BLaER1 treated with 17β-estradiol and CSF1 and Interleukin-3, amounts not matched to agents 10 nM and 100 nM (cell line): Measurements from ENCODE around the gene HRH4.
A peak's percentile ranks its signal among the peaks of the same experiment; 100 is the strongest.

Experiments used
- H3K27ac ChIP-seq, 11 experiments: shearing (Covaris generic); formaldehyde crosslinking; 2 replicates each; pipeline ENCODE4 v1.8.1; 2022
- H3K27me3 ChIP-seq, 11 experiments: shearing (Covaris generic); formaldehyde crosslinking; 2 replicates each; pipeline ENCODE4 v1.8.1; 2022
- H3K36me3 ChIP-seq, 11 experiments: shearing (Covaris generic); formaldehyde crosslinking; 2 replicates each; pipeline ENCODE4 v1.8.1; 2022
- H3K4me1 ChIP-seq, 10 experiments: shearing (Covaris generic); formaldehyde crosslinking; 2 replicates each; pipeline ENCODE4 v1.8.1; 2022
- H3K4me2 ChIP-seq, 11 experiments: shearing (Covaris generic); formaldehyde crosslinking; 2 replicates each; pipeline ENCODE4 v1.8.1; 2022
- H3K4me3 ChIP-seq, 10 experiments: shearing (Covaris generic); formaldehyde crosslinking; 2 replicates each; pipeline ENCODE4 v1.8.1; 2022
- H3K9ac ChIP-seq, 11 experiments: shearing (Covaris generic); formaldehyde crosslinking; 2 replicates each; pipeline ENCODE4 v1.8.1; 2022
- H3K9me3 ChIP-seq, 11 experiments: shearing (Covaris generic); formaldehyde crosslinking; replicated peaks in 1 of 11; 2 replicates each; pipeline ENCODE4 v1.8.1; 2022
- H4K20me1 ChIP-seq, 11 experiments: shearing (Covaris generic); formaldehyde crosslinking; 2 replicates each; pipeline ENCODE4 v1.8.1; 2022
- Cebpa-rat ChIP-seq, 11 experiments: shearing (Covaris generic); IDR thresholded peaks; 2 replicates each; pipeline ENCODE4 v1.8.1; 2022

HRH4 gene

DNA sequence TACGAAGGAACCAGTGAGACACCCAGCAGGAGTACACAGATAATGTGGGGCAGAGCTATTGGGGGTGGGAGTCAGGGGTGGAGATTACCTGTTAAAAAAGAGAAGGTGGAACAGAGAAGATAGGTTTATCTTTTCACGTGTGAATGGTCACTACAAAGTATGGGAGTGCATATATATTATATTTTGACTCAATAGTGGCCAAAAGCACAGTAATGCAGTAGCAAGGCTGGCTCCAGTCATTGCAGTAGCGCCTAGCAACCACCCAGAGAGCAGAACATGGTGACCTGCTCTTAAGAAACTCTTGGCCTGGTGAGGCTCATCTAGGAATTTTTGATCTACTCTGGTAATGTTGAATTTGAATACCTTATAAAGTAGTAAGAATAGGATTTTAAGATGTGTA lies 33.0 kb upstream of the HRH4 start:
- H3K36me3 ChIP-seq = peaks cover 0 to 10% (median 0%) of the 10 kb centered on the region in 11 experiments; a peak in 6 of 22 replicates
- H3K4me1 ChIP-seq = no peaks in the 10 kb centered on the region
- peaks cover 14 to 24% (median 21%) of the 10 kb centered on the region in 11 experiments for H3K9me3 ChIP-seq
- H3K27ac ChIP-seq = no peak overlapping the region
- peaks cover 26 to 42% (median 34%) of the 10 kb centered on the region in 11 experiments for H3K27me3 ChIP-seq
- H3K9ac ChIP-seq = no peak overlapping the region
- no peaks in the 10 kb centered on the region for H4K20me1 ChIP-seq
- H3K4me2 ChIP-seq = no peak overlapping the region
- H3K4me3 ChIP-seq = no peak overlapping the region
- TF ChIP-seq Cebpa-rat (IDR thresholded peaks at IDR 0.05) = no peak

DNA sequence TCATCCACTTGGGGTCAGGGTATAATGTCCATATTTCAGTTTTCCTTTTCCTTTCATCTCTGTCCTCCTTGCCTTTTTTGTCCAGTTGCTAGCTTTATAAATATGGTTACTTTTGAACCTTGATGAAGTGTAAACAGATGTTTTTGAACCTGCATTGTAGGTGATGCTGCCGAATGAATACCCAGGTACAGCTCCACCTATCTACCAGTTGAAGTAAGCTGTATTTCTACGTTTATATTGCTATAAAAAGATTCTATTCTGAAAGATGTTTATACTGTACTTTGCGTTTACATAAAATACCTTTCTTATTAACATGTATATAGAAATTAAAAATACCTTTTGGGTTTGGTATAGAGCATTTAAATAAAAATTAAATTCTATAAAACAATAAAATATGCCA lies 31.7 kb upstream of the HRH4 start:
- H4K20me1 ChIP-seq = no peaks in the 10 kb centered on the region
- H3K4me2 ChIP-seq = no peak overlapping the region
- peaks cover 14 to 24% (median 21%) of the 10 kb centered on the region in 11 experiments for H3K9me3 ChIP-seq
- H3K4me1 ChIP-seq = no peaks in the 10 kb centered on the region
- H3K27ac ChIP-seq = no peak overlapping the region
- no peak overlapping the region for H3K9ac ChIP-seq
- H3K36me3 ChIP-seq = peaks cover 0 to 10% (median 0%) of the 10 kb centered on the region in 11 experiments; a peak in 6 of 22 replicates
- H3K27me3 ChIP-seq = peaks cover 26 to 42% (median 34%) of the 10 kb centered on the region in 11 experiments
- no peak overlapping the region for H3K4me3 ChIP-seq
- no peak for TF ChIP-seq Cebpa-rat (IDR thresholded peaks at IDR 0.05)

DNA sequence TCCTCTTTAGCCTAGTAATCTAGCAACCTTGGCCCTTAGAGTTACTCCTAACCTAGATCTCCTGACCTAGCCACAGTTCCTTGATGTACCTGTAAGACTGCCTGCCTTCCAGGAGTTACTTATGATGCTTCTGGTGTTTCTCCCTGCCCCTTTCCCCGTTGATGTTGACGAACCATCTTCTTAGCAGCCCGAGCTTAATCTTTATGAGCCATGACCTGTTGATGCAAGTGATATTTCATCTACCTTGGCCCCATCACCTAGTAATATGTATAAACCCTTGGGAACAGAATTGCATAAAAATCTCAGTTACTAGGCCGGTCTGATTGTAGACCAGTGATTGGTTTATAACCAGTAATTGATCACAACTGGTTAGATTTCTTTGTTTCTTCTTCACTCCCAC lies 31.2 kb upstream of the HRH4 start:
- no peak for TF ChIP-seq Cebpa-rat (IDR thresholded peaks at IDR 0.05)
- Histone ChIP-seq H3K4me2 (no peak overlapping the region), H4K20me1 (no peaks in the 10 kb centered on the region), H3K27ac (no peak overlapping the region), H3K27me3 (peaks cover 26 to 42% (median 34%) of the 10 kb centered on the region in 11 experiments), H3K9ac (no peak overlapping the region), H3K36me3 (peaks cover 0 to 10% (median 0%) of the 10 kb centered on the region in 11 experiments; a peak in 6 of 22 replicates), H3K9me3 (peaks cover 14 to 24% (median 21%) of the 10 kb centered on the region in 11 experiments), H3K4me1 (no peaks in the 10 kb centered on the region), H3K4me3 (no peak overlapping the region)

DNA sequence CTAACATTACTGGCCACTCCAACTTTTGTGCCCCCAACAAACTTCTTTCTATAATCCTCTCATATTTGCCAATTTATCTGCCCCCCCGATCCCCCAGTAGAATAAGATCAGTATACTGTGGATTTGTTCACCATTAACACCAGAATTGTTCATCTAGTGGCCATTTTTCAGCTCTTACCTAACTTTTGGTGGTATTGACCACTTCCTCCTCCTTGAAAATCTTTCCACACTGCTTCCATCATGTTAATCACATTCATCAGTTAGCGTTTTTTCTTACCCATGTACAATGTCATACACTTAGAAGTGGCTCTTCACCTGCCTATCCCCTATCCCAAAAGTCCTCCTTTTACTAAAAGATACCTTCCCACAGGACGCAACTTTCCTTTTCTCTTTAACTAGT lies 27.8 kb upstream of the HRH4 start:
- H3K4me1 ChIP-seq = no peaks in the 10 kb centered on the region
- no peaks in the 10 kb centered on the region for H4K20me1 ChIP-seq
- H3K4me2 ChIP-seq = no peak overlapping the region
- peaks cover 2 to 11% (median 7%) of the 10 kb centered on the region in 11 experiments; a peak in 21 of 22 replicates for H3K27me3 ChIP-seq
- H3K36me3 ChIP-seq = no peaks in the 10 kb centered on the region
- H3K9ac ChIP-seq = no peak overlapping the region
- no peak overlapping the region for H3K4me3 ChIP-seq
- peaks cover 0 to 3% (median under 1%) of the 10 kb centered on the region in 11 experiments; a peak in 6 of 22 replicates for H3K9me3 ChIP-seq
- TF ChIP-seq Cebpa-rat (IDR thresholded peaks at IDR 0.05) = no peak
- H3K27ac ChIP-seq = no peak overlapping the region

DNA sequence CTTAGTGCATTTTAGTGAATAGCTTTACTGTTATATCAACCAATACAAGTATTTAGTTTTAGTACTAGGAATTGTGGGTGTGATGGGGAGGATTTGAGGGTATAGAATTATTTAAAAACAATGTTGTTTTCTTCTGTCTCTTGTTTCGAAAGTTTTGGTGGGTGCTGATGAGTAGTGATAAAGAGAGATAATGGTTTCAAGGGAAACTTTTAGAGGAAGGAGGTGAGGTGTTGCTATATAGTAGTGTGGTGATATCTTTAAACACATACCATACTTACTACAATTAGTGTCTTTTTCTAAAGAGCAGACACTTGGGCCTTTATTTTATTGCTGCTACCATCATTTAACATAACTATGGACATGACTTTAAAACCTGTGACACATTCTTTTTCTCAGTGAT lies 23.5 kb upstream of the HRH4 start:
- Histone ChIP-seq H3K9ac (no peak overlapping the region), H3K36me3 (no peaks in the 10 kb centered on the region), H3K27ac (no peak overlapping the region), H3K9me3 (no peaks in the 10 kb centered on the region), H3K4me2 (no peak overlapping the region), H3K4me1 (no peaks in the 10 kb centered on the region), H3K27me3 (no peaks in the 10 kb centered on the region), H3K4me3 (no peak overlapping the region), H4K20me1 (no peaks in the 10 kb centered on the region)
- TF ChIP-seq Cebpa-rat (IDR thresholded peaks at IDR 0.05) = no peak

DNA sequence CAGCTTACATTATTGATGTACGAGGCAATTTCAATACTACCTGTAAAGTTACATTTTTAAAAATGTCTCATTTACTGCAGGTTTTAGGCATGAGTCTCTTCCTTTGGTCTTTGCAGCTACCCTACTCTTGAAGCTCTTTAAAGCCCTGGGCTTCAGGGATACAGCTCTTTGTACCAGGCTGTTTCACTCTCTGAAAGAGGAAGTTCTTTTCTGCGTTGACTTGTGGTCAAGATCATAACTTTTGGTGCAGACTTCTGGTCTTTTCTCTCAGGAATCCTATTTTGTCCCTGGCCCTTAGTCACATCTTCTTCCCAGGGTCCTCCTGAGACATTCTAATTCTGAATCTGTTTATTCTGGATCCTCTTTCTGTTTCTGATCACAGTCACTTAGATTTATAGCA lies 16.6 kb upstream of the HRH4 start:
- no peak overlapping the region for H3K4me3 ChIP-seq
- no peaks in the 10 kb centered on the region for H3K36me3 ChIP-seq
- no peak for TF ChIP-seq Cebpa-rat (IDR thresholded peaks at IDR 0.05)
- no peak overlapping the region for H3K27ac ChIP-seq
- peaks cover 0 to 15% (median 10%) of the 10 kb centered on the region in 10 experiments; a peak in 10 of 20 replicates for H3K4me1 ChIP-seq
- peak overlapping the region in 2 of 11 experiments; percentile 2 to 13; a peak in 3 of 22 replicates for H3K4me2 ChIP-seq
- no peak overlapping the region for H3K9ac ChIP-seq
- no peaks in the 10 kb centered on the region for H3K9me3 ChIP-seq
- no peaks in the 10 kb centered on the region for H3K27me3 ChIP-seq
- H4K20me1 ChIP-seq = no peaks in the 10 kb centered on the region

GRCh38 chr18:24446453-24446852 lies 14.0 kb upstream of the HRH4 start:
- no peaks in the 10 kb centered on the region for H4K20me1 ChIP-seq
- no peaks in the 10 kb centered on the region for H3K36me3 ChIP-seq
- H3K4me1 ChIP-seq = peaks cover 0 to 15% (median 10%) of the 10 kb centered on the region in 10 experiments; a peak in 10 of 20 replicates
- no peak for TF ChIP-seq Cebpa-rat (IDR thresholded peaks at IDR 0.05)
- H3K9me3 ChIP-seq = no peaks in the 10 kb centered on the region
- no peak overlapping the region for H3K9ac ChIP-seq
- no peak overlapping the region for H3K27ac ChIP-seq
- no peak overlapping the region for H3K4me3 ChIP-seq
- no peaks in the 10 kb centered on the region for H3K27me3 ChIP-seq
- no peak overlapping the region for H3K4me2 ChIP-seq

DNA sequence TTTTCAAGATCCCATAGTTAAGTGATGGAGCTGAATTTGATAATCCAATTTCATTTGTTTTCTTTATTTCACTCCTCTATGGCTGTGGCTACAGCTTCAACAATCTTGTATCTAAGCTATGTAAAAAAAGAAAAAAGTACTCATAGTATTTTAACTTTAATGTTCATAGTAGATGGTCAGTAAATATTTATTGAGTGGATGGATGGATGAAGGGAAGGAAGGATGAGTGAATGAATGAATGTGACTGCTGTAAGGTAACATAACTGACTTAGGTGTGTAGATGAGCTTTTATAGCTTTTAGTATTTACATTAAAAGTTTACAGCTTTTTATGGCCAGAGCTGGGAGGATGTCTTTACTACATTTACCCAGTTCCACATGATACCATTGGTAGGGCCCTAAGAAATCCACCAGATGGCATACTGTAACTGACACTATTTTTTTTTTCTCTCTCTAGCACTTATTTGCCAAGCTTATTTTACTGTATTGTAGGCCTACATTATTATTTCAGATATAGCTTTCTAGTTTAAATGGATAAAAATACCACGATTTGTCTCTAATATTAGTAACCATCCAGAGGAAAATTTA lies 13.4 kb upstream of the HRH4 start:
- no peak for TF ChIP-seq Cebpa-rat (IDR thresholded peaks at IDR 0.05)
- Histone ChIP-seq H3K4me2 (no peak overlapping the region), H3K9me3 (no peaks in the 10 kb centered on the region), H4K20me1 (no peaks in the 10 kb centered on the region), H3K4me3 (no peak overlapping the region), H3K27me3 (no peaks in the 10 kb centered on the region), H3K27ac (no peak overlapping the region), H3K4me1 (peaks cover 0 to 15% (median 10%) of the 10 kb centered on the region in 10 experiments; a peak in 10 of 20 replicates), H3K36me3 (no peaks in the 10 kb centered on the region), H3K9ac (no peak overlapping the region)

DNA sequence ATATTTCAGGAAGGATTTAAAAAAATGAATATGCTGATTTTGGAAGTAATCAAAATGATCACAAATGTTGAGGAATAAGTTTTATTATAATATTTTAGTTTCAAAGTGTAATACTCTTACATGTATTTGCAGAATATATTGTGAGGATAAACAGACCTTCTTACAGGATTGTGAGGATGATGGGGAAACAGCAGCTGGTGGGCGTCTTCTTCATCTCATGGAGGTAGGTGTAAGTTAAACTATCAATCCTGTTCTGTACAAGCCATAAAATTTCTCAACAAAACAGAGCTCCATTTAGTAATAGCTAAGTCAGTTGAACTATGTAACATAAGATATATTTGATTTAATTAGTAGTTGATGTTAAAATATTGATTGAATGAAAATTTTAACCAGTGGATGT lies 12.5 kb upstream of the HRH4 start:
- no peak overlapping the region for H3K4me2 ChIP-seq
- no peaks in the 10 kb centered on the region for H3K36me3 ChIP-seq
- H3K27ac ChIP-seq = no peak overlapping the region
- peaks cover 0 to 15% (median 10%) of the 10 kb centered on the region in 10 experiments; a peak in 10 of 20 replicates for H3K4me1 ChIP-seq
- no peak overlapping the region for H3K9ac ChIP-seq
- TF ChIP-seq Cebpa-rat (IDR thresholded peaks at IDR 0.05) = no peak
- H4K20me1 ChIP-seq = no peaks in the 10 kb centered on the region
- no peaks in the 10 kb centered on the region for H3K27me3 ChIP-seq
- H3K4me3 ChIP-seq = no peak overlapping the region
- no peaks in the 10 kb centered on the region for H3K9me3 ChIP-seq

GRCh38 chr18:24456549-24456948 lies 3.9 kb upstream of the HRH4 start:
- Histone ChIP-seq H3K9ac (no peak overlapping the region), H3K4me3 (no peak overlapping the region), H3K27ac (no peak overlapping the region), H3K4me2 (no peak overlapping the region), H4K20me1 (no peaks in the 10 kb centered on the region), H3K9me3 (peaks cover 0 to 9% (median 3%) of the 10 kb centered on the region in 11 experiments; a peak in 7 of 22 replicates), H3K27me3 (no peaks in the 10 kb centered on the region), H3K36me3 (no peaks in the 10 kb centered on the region), H3K4me1 (no peaks in the 10 kb centered on the region)
- no peak for TF ChIP-seq Cebpa-rat (IDR thresholded peaks at IDR 0.05)
